ENCODE results near the gene HOPX.

- TF ChIP-seq GATA3 (IDR thresholded peaks at IDR 0.05; ENCODE audit: low read depth, low read length), result no peak
- TF ChIP-seq GATA2 (IDR thresholded peaks at IDR 0.05; ENCODE audit: low read depth, low read length), result no peak
These were observed 24.9 kb upstream of the HOPX start for GRCh38 chr4:56705966-56706365.

Measured in SH-SY5Y (cell line).